Fibroblast of pulmonary artery (primary cell): ENCODE results near the gene ASTN1.
A peak's percentile ranks its signal among the peaks of the same experiment; 100 is the strongest.

Experiments
- DNase-seq: peaks from one replicate; pipeline ENCODE4 v3.0.0-alpha.2; 2010; ENCODE audit warnings: low read depth
- H3K4me3 ChIP-seq: replicated peaks from 2 replicates; pipeline ENCODE4 v1.5.1; 2011; ENCODE audit warnings: low read depth, mild to moderate bottlenecking, control low read depth, low read length, moderate library complexity
- CTCF ChIP-seq: IDR thresholded peaks from 2 replicates; pipeline ENCODE4 v1.5.1; 2011; ENCODE audit warnings: mild to moderate bottlenecking, control low read depth, low read length, inconsistent platforms; ENCODE audit errors: missing control alignments

ASTN1 gene

GRCh38 chr1:176880955-176881595 is 283.4 kb downstream of the ASTN1 start:
- H3K4me3 ChIP-seq: no peak overlapping the region
- TF ChIP-seq CTCF: peak; percentile 89
- DNase-seq: peak; percentile 77

DNA sequence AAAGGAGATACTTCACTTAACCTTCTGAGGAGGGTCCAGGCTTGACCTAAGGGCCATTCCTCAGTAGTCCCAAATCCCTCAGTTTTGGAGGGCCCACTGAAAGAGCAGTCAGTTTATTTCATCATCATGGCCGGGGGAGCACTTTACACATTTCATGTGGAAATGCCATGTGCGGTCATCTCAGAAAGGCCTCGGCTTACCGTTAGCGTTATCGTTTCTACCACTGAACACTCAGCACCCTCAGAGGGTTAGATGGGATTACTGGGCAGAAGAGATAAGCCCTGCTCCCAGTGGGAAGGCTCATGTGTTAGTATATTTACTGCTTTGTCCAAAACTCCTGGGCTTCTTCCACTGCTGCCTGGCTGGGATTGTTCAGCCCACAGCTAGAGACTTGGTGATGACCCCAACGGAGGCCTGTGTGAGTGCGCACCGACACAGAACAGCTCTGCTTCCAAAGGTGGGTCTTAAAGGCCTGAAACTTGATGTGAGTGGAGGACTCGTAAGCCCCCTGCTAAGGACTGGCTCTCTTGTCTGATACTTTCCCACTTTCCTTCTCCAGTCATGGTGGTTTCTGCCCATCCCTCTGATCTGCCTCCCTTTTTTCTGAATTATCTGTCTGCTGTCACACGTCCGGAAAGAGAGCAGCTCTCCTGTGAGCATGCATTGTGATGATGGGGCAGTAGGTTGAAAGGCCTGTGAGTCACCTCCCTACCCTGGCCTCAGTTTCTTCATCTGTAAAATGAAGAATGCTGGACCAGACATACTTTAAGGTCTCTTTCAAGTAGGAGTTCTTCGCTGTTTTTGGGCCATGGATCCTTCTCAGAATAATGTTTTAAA is 284.5 kb downstream of the ASTN1 start:
- no peak overlapping the region for H3K4me3 ChIP-seq
- TF ChIP-seq CTCF: no peak
- no peak for DNase-seq

- no peak overlapping the region for H3K4me3 ChIP-seq
- no peak for TF ChIP-seq CTCF
- no peak for DNase-seq
Observed at GRCh38 chr1:176878750-176879536, 285.6 kb downstream of the ASTN1 start.

DNA sequence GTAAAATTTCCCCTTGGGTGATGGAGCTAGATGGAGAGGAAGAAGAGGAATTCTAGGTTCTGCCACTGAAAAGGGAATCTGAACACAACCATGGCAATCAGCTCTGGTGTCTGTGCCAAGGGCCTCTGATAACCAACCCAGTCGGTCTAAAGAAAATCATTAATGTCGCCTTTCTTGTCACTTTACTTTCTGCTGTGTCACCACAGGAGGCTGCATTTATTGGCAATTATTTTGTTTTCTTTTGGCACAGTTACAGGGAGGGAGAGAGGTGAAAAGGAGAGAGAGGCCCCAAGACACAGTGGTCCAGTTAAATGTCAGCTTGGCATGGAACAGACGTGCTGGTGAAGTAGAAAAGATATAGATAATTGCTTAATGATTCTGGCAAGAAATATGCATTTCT is 287.0 kb downstream of the ASTN1 start:
- no peak for DNase-seq
- H3K4me3 ChIP-seq: no peak overlapping the region
- TF ChIP-seq CTCF: no peak

DNA sequence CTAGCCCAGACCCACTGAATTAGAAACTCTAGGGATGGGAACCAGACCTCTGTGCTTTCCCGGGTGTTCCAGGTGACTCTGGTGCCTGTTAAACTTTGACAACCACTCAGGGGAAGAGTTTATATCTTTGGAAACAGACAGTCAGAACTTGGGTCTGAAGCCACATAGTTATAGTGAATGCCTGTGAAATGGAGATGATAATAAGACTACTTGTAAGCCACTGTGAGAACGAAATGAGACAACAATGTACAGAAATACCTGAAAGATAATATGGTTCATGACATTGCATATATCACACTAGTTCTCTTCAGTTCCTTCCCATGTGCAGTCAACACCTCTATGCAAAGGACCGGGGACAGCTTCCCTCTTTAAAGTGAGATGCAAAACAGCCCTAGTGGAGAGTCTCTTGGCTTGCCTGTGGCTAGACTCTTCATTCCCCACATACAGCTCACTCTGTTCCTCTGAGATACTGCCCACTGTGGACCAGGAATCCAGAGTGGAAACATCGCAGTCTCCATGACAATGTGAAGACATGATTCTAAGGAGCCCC is 287.5 kb downstream of the ASTN1 start:
- TF ChIP-seq CTCF: no peak
- no peak overlapping the region for H3K4me3 ChIP-seq
- no peak for DNase-seq

GRCh38 chr1:176869577-176869976 is 294.9 kb downstream of the ASTN1 start:
- TF ChIP-seq CTCF: no peak
- H3K4me3 ChIP-seq: no peak overlapping the region
- DNase-seq: no peak
